GM21423 (cell line): Measurements from ENCODE around the gene PRAC1.
"Not testable (repeated sequence)": the region's sequence is repeated elsewhere in the genome, so short reads cannot be mapped to it uniquely, and the experiment has no call there.

ENCODE experiments used
- ATAC-seq: cut with Tn5 transposase; IDR thresholded peaks from one replicate; pipeline ENCODE4 v1.9.1; 2021; ENCODE audit warnings: mild to moderate bottlenecking, moderate library complexity; ENCODE audit not compliant: unreplicated experiment

The PRAC1 gene

GRCh38 chr17:48727415-48728175 is 5.3 kb upstream of the PRAC1 start:
- no peak for ATAC-seq

- ATAC-seq = no peak
These were observed 4.6 kb upstream of the PRAC1 start for GRCh38 chr17:48726916-48727286.

GRCh38 chr17:48726114-48726915 is 4.0 kb upstream of the PRAC1 start:
- ATAC-seq = no peak

- ATAC-seq = no peak
These were observed 3.2 kb upstream of the PRAC1 start for GRCh38 chr17:48725288-48726064.

- ATAC-seq = no peak
These were observed 2.6 kb upstream of the PRAC1 start for GRCh38 chr17:48725004-48725287.

- ATAC-seq = no peak
These were observed 2.1 kb upstream of the PRAC1 start for GRCh38 chr17:48724251-48725003.

GRCh38 chr17:48723423-48724250 is 1.3 kb upstream of the PRAC1 start:
- no peak for ATAC-seq

- no peak for ATAC-seq
These were observed 651 bp upstream of the PRAC1 start, which contains the start of gene PRAC2 for GRCh38 chr17:48722915-48723422. Gene PRAC2 (plus strand): TSS chr17:48723185. CDS start chr17:48724411, 1,226 bp downstream.

- no peak for ATAC-seq
These were observed 1.3 kb downstream of the PRAC1 start for GRCh38 chr17:48721009-48721402.

GRCh38 chr17:48720266-48721008 is 1.9 kb downstream of the PRAC1 start:
- no peak for ATAC-seq

- no peak for ATAC-seq
These were observed 2.6 kb downstream of the PRAC1 start for GRCh38 chr17:48719642-48720265.

GRCh38 chr17:48718761-48719641 is 3.3 kb downstream of the PRAC1 start:
- no peak for ATAC-seq

GRCh38 chr17:48718227-48718760 is 4.0 kb downstream of the PRAC1 start:
- ATAC-seq = no peak

- no peak for ATAC-seq
These were observed 4.7 kb downstream of the PRAC1 start for GRCh38 chr17:48717367-48718226.

- not testable (repeated sequence) for ATAC-seq
These were observed 5.8 kb downstream of the PRAC1 start for GRCh38 chr17:48716549-48716948.
